NCI-H524 treated with DMSO at 0.1 percent for 48 hours (cell line): ENCODE data around the gene CHD5.

ENCODE experiments used
- DNase-seq: peaks from one replicate; lab custom pipeline; 2025; lab: John Stamatoyannopoulos, UW

Gene CHD5

DNA sequence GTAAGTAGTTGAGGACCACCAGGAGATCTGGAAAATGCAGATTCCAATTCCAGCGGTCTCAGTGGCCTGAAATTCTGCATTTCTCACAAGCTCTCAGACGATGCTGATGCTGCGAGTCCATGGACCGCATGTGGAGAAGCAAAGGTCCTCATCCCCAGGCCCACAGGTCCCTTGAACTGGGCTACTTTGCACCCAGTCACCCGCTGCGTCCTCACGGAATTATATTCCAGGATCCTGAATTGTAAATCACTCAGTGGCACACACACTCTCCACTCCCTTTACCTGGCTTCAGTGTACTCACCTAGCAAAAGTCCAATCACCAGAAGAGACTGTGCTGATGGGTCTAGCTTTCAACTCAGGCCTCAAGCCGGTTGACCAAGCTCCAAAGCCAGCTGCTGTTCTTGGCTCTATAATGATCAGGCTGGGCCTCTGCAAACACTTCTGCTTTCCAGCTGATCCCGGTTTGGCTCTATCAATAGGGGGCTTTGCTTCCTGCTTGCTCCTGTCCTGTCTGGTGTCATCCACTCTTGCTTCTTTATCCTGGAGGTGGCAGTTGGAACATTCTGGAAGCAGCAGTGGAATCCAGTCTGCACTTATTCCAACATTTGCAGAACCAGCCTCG, 20.2 kb upstream of the CHD5 start:
- no peak for DNase-seq

GRCh38 chr1:6199298-6200187, 19.4 kb upstream of the CHD5 start, which contains the start of gene RPL22:
TSS of gene RPL22 (minus strand) at chr1:6199595. CDS start at chr1:6199573, 22 bp downstream.
- DNase-seq = peak; percentile 95

GRCh38 chr1:6198646-6199297, 18.7 kb upstream of the CHD5 start:
- no peak for DNase-seq

- no peak for DNase-seq
Measured at GRCh38 chr1:6197746-6198427, 17.8 kb upstream of the CHD5 start.

- no peak for DNase-seq
Measured at GRCh38 chr1:6191968-6192367, 11.8 kb upstream of the CHD5 start.

DNA sequence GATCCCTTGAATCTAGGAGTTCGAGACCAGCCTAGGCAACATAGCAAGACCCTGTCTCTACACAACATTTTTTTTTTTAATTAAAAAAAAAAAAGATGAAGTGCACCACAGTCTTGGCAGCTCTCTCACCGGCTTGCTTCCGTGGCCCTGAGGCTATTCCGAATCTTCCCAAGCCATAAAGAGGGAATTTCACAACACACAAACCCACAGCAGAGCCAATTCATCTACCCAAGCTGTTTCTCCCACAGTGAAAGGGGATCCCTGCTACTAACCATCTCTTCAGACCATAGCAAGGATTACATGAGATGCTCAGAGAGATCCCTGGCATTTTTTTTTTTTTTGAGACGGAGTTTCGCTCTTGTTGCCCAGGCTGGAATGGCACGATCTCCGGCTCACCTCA, 8.3 kb upstream of the CHD5 start:
- DNase-seq = no peak

GRCh38 chr1:6185635-6186382, 5.7 kb upstream of the CHD5 start:
- DNase-seq = no peak

DNA sequence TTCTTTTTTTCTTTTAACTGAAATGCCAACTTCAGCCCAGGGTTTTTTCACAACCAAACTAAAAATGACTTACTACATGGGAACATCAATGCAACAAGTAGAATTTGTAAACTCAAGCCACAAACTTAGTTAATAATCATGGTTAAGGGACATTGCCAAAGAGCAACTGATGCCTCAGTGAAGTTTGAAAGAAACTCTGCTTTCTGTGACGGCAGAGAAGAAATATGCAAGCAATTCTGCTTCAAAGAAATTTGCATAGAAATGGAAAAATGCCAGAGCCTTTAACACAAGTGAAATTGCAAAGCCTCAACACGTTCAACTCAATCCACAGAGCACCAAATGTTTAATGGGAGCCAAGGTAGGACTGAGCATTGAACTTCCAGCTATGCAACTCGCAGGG, 5.0 kb upstream of the CHD5 start:
- DNase-seq = no peak

GRCh38 chr1:6184083-6184783, 4.1 kb upstream of the CHD5 start:
- no peak for DNase-seq

DNA sequence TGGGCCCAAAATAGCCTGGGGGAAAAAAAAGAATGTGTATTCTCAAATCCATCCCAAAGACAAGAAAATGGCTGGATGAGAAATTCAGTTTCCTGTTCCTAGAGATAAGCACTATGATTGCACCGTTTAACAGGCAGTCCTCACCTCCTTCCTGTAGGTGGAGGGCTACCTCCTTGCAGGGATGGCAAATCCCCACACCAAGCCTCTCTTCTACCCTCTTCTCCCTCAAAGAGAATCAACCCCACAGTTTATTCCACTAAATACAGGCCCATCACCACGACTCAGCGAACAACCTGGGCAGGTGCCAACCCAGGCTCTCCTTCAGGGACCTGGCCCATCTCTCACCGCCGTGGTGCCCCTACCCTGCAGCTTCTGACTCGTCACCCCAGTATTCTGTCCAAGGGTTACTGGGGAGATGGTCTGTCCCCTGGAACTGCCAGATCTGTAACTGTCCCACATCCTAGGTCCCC, 3.4 kb upstream of the CHD5 start:
- DNase-seq = no peak

GRCh38 chr1:6181347-6181770, 1.2 kb upstream of the CHD5 start:
- DNase-seq = no peak

- no peak for DNase-seq
Measured at GRCh38 chr1:6180707-6181311, 688 bp upstream of the CHD5 start.

- DNase-seq = no peak
Measured at GRCh38 chr1:6179564-6180175, 451 bp downstream of the CHD5 start.

DNA sequence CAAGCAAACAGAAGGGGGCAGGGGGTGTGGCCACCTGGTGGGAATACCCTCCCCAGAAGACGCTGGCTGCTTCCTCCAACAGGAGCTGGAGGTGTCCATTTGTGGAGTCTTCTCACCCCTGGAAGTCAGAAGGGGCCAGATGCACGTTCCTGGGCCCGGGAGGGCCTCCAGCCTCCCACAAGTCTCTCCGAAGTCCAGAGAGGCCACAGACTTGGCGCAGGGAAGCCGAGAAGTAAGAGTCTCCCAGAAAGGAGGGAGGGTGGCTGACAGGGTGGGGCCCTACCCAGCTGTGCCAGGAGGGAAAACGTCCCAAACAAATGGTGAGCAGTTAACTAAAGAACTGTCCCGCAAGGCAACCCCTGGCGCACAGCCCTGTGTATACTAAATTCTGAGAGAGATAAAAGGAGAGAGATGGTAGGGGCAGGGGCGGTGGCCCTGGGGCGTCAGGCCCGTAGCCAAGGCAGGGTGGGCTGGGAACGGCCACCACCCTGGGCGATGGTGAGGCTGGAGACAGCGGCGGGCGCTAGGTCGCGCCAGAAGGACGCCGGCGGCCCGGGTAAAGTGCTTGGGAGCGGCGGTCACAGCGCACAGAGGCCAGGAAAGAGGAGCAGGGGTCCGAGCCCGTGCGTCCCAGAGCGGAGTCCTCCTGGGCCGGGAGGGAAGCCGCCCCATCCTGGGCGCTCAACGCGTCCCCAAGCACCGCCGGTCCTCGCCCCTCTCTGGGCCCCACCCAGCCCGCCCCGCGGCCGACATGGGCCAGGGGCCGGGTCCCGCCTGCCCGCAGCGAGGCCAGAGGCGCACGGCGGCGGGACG, 1.2 kb downstream of the CHD5 start:
- DNase-seq = no peak

DNA sequence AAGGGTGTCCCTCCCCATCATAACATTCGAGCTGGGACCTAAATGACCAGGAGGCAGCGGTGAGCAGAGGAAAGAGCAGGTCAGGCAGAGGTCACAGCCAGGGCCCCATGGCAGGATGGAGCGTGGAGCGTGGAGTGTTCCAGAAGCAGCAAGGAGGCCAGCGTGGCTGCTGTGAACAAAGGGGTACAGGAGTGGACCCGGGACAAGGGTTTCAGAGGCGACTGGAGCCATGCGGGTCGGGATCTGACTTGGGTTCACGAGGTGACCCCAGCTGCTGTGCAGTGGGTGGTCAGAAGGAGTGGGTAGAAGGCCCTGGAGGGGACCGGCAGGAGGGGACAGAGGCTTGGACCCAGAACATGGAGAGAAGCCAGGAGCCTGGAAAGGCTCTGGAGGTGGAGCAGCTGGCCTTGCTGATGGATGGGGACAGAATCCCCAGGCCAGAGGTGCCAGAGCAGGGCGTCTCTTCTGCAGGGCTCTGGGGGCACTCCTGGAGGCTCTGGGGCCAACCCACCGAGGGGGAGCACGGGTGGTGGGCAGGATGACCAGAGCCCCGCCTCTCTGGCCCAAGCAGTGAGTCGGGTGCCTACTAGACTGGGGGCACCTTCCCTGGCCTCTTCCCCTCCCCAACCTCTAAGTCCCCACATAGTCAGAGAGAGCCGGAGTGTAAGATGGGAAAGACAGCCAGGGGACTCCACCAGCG, 2.3 kb downstream of the CHD5 start:
- no peak for DNase-seq

- DNase-seq = no peak
Measured at GRCh38 chr1:6176779-6177178, 3.3 kb downstream of the CHD5 start.

DNA sequence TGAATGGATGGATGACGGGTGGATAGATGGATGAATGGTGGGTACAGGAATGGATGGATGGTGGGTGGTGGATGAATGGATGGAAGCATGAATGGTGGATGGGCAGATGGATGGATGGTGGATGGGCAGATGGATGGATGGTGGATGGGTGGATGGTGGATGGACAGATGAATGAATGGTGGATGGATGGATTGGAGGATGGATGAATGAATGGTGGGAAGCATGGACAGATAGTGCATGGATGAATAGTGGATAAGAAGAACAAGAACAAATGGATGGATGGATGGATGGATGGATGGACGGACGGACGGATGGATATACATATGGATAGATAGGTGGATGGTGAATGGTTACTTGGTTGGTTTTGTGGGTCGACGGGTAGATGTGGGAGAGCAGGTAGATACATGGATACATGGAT, 4.7 kb downstream of the CHD5 start:
- no peak for DNase-seq

DNA sequence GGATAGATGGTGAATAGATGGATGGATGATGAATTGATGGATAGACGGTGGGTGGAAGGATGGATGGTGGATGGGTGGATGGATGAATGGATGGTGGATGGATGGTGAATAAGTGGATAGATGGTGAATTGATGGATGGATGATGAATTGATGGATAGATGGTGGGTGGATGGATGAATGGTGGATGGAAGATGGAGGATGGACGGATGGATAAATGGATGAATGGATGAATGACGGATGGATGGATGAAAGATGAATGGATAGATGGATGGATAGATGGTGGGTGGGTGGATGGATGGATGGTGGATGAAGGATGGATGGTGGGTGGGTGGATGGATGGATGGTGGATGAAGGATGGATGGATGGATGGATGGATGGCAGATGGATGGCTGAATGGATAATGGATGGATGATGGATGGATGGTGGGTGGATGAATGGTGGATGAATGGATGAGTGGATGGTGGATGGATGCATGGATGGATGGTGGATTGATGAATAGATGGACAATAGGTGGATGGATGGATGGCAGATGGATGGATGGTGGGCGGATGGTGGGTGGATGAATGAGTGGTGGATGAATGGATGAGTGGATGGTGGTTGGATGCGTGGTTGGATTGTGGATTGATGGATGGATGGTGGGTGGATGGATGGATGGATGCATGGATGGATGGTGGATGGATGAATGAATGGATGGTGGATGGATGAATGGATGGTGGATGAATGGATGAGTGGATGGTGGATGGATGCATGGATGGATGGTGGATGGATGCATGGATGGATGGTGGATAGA, 5.3 kb downstream of the CHD5 start:
- DNase-seq = no peak
